Memory B cell (primary cell): ENCODE results near the gene SLC38A1.
A peak's percentile ranks its signal among the peaks of the same experiment; 100 is the strongest.

ENCODE experiments used
- ATAC-seq: fragments of 150-1000 bp; cut with Tn5 transposase; 2 replicates; pipeline ENCODE4 v1.10.0; 2021; ENCODE audit warnings: low read depth, mild to moderate bottlenecking, moderate library complexity
- DNase-seq, 2 donors: peaks; one replicate each; pipeline ENCODE4 v3.0.0; 2022; ENCODE audit warnings: low spot score in 2 of 2
- H3K27ac Mint-ChIP-seq: one replicate; pipeline ENCODE4 v1.8.0; 2022; ENCODE audit warnings: mild to moderate bottlenecking, moderate library complexity, mixed read lengths
- H3K27me3 Mint-ChIP-seq: one replicate; pipeline ENCODE4 v1.8.0; 2022; ENCODE audit warnings: mixed read lengths
- H3K36me3 Mint-ChIP-seq: one replicate; pipeline ENCODE4 v1.8.0; 2022; ENCODE audit warnings: mild to moderate bottlenecking, mixed read lengths
- H3K4me1 Mint-ChIP-seq: one replicate; pipeline ENCODE4 v1.8.0; 2022; ENCODE audit warnings: mixed read lengths
- H3K4me3 Mint-ChIP-seq: one replicate; pipeline ENCODE4 v1.8.0; 2022; ENCODE audit warnings: mild to moderate bottlenecking, moderate library complexity, mixed read lengths
- H3K9me3 Mint-ChIP-seq: one replicate; pipeline ENCODE4 v1.8.0; 2022; ENCODE audit warnings: mixed read lengths

SLC38A1 gene

DNA sequence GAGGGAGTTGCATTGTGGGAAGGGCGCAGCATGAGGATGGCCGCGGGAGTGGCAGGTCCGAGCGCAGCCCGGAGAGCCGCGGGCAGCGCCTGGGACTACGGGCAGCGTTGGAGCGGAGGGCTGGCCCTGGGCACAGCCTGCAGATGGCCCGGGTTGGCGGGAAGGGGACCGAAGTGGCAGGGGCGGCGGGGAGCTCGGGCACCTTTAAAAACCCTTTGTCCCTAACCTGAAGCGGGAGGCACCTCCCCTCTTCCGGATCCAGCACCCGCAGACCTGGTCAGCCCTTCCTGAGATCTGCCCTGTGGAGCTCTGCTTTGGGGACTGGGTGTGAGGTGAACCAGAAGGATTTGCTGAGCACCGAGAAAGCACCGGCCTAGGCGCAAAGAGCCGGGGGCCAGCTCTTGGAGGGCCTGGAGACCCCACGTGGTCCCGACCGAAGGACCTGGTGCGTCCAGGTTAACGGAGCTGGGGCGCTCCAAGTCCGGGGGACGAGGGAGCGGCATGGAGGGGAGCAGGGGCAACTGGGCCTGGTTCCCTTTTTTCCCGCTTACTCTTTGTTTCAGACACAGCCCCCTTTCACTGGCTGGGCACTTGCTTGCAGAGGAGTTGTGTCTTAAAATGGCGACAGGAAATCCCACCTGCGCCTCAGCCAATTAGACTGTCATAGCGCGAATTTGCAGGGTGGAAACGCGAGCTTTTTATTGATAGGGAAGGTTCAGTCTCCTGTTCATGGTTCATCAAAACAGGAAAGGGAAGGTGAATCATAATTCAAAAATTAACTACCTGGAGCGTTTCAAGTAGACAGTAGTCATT lies 792 bp upstream of the SLC38A1 start:
- Mint-ChIP-seq H3K9me3 (no peaks in the 10 kb centered on the region), H3K4me3 (no peak overlapping the region), H3K27me3 (no peaks in the 10 kb centered on the region), H3K27ac (no peak overlapping the region), H3K36me3 (peaks cover 8% of the 10 kb centered on the region), H3K4me1 (peaks cover 12% of the 10 kb centered on the region)
- peak in 1 of 2 donors; percentile 23 for DNase-seq
- ATAC-seq: peak; percentile 1

DNA sequence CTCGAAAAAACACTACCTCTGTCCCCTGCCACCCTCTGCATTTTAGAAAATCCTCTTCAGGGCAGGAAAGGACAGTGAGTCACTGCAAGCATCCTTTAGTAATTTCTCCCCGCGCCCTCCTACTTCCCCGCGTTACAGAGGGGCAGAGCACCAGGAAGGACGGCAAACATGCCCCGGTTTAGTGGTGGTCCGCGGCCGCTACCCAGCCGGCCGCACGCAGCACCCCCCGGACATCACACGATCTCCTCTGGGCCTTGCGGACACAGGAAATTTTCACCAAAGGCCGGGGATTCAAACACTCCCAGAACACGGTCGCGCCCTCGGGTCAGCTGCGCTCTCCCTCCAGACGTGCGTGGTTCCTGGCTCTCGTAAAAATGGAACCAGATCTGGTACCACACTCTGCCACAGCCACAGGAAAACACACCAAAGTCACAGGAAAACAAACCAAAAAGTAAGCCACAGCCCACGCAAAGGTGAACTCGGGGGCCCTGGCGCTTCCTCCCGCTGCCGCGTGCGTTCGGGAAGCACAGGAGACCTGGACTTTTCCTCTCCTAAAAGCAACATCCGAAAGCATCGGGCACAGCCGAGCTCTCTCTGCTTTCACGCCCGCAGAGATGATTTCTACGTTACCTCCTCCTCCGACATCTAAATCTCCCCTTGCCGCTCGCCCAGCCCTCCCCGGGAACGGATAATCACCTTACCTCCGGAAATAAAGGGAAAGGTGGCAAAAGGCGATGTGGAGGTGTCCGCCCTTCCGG lies 839 bp downstream of the SLC38A1 start:
- Mint-ChIP-seq H3K27me3 (no peaks in the 10 kb centered on the region), H3K36me3 (peaks cover 6% of the 10 kb centered on the region)
- peak; percentile 0 for ATAC-seq

DNA sequence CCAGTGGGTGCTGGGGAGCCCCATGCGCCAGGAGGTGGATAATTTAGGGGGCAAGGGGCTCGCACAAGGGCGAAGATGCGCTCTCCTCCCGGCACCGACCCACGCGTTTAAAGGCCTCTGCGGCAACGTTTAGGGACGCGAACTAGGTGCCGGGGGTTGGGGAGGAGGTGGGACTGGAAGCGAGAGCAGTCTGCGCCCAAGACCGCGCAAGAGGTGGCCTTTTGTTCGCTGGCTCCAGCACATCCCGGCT lies 1.3 kb downstream of the SLC38A1 start:
- no peak overlapping the region for H3K27ac Mint-ChIP-seq
- DNase-seq: peak; percentile 18 to 52

More for the DNA sequence above, 839 bp downstream of the SLC38A1 start:
- Mint-ChIP-seq H3K9me3 (no peaks in the 10 kb centered on the region), H3K4me1 (peaks cover 20% of the 10 kb centered on the region), H3K27ac (no peak overlapping the region), H3K4me3 (no peak overlapping the region)
- DNase-seq: peak; percentile 22 to 26

DNA sequence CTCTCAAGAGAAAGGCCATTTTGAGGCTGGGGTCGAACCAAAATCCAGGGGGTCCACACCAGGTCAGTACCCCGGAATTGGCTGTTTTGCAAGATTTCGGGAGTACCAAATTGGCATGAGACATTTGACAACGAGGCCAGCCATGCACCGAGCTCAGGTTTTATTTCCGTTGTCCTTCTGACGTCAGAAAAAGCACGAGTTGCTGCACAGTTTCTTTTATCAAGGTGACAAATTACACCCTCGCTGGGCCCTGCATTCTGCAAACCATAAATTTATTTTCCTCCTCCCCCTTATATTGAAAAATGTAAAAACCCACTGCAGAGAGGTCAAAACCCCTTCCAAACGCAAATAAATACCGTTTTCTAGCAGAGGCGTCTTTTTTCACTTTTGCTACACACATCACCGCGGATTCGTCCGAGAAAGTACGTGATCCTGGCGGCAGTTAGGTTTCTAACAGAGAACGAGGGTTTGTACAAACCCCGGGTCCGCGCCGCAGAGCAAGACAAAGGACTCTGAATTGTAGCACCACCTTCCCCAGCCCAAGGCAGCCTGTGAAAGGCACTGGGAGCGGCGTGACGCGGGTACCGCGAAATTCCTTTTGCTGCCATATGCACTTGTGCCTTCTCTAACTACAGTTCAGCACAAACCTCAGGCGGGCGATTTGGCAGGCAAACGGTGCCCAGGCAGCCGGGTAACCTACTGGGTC lies 1.8 kb downstream of the SLC38A1 start:
- Mint-ChIP-seq H3K4me1 (peaks cover 24% of the 10 kb centered on the region), H3K27me3 (no peaks in the 10 kb centered on the region), H3K27ac (no peak overlapping the region), H3K9me3 (no peaks in the 10 kb centered on the region), H3K4me3 (no peak overlapping the region), H3K36me3 (peaks cover 8% of the 10 kb centered on the region)
- DNase-seq: peak; percentile 45 to 65
- peak; percentile 52 for ATAC-seq

More for the DNA sequence above, 1.3 kb downstream of the SLC38A1 start:
- Mint-ChIP-seq H3K9me3 (no peaks in the 10 kb centered on the region), H3K27me3 (no peaks in the 10 kb centered on the region), H3K4me3 (no peak overlapping the region), H3K36me3 (peaks cover 7% of the 10 kb centered on the region), H3K4me1 (peaks cover 23% of the 10 kb centered on the region)
- peak; percentile 0 for ATAC-seq

DNA sequence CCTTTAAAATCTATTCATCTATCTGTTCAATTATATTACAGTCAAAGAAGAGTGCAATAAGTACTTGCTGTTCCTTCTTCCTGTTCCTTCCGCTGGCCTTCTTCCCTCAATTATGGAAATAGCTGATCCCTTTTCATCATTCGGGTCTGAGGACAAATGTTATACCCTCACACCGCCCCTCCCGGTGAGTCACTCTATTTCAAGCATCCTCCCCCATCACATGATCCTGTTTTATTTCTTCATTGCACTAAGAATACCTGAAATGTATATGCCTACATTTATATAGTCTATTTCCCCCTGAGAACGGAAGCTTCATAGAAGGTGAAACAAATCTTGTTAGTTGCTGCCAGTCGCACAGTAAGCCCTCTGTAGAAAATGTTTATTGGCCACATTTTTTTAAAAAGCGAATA lies 2.5 kb downstream of the SLC38A1 start:
- H3K36me3 Mint-ChIP-seq: peaks cover 9% of the 10 kb centered on the region
- H3K4me3 Mint-ChIP-seq: no peak overlapping the region
- peaks cover 31% of the 10 kb centered on the region for H3K4me1 Mint-ChIP-seq
- DNase-seq (peak in 1 of 2 donors; percentile 20), ATAC-seq (peak; percentile 9)
- H3K9me3 Mint-ChIP-seq: no peaks in the 10 kb centered on the region
- H3K27me3 Mint-ChIP-seq: no peaks in the 10 kb centered on the region
- no peak overlapping the region for H3K27ac Mint-ChIP-seq

DNA sequence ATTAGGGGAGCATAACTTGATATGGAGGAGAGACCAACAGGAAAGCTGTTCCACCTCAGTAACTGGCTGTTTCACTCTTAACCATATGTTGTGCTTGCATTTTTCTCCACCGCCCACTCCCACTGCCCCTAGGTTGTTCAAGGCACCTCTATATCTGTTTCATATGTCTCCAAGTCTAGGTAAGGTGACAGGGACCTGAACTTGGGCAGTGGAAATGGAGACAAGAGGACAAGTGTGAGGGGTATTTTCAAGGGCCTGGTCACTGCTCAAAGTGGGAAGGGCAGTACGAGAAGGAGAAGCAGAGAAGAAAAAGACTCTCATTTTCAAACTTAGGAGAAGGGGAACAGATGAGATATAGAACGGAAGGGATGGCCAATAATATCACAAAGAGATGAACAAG lies 3.1 kb downstream of the SLC38A1 start:
- no peak overlapping the region for H3K4me3 Mint-ChIP-seq
- H3K4me1 Mint-ChIP-seq: peaks cover 31% of the 10 kb centered on the region
- H3K27me3 Mint-ChIP-seq: no peaks in the 10 kb centered on the region
- ATAC-seq: no peak
- no peak overlapping the region for H3K27ac Mint-ChIP-seq
- H3K9me3 Mint-ChIP-seq: no peaks in the 10 kb centered on the region
- peaks cover 9% of the 10 kb centered on the region for H3K36me3 Mint-ChIP-seq
- no peak for DNase-seq

DNA sequence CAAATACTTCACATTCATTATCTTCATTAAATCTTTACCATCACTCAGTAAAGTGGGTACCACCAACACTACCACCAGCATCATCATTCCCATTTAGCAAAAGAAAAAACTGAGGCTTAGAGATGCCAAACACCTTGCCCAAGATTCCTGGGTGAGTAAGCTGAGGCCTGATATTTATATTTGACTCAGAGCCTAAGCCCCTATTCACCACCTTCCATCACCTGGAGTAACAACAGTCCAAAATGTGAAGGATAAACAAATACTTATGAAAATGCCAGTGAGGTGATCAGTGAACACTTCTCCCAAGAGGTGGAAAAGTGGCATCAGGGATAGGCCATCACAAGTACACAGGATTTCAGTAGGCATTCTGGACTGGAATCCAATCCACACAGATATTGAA lies 3.7 kb downstream of the SLC38A1 start:
- ATAC-seq: no peak
- Mint-ChIP-seq H3K9me3 (no peaks in the 10 kb centered on the region), H3K4me3 (no peak overlapping the region), H3K4me1 (peaks cover 28% of the 10 kb centered on the region), H3K27ac (no peak overlapping the region), H3K27me3 (no peaks in the 10 kb centered on the region), H3K36me3 (peaks cover 9% of the 10 kb centered on the region)
- no peak for DNase-seq

DNA sequence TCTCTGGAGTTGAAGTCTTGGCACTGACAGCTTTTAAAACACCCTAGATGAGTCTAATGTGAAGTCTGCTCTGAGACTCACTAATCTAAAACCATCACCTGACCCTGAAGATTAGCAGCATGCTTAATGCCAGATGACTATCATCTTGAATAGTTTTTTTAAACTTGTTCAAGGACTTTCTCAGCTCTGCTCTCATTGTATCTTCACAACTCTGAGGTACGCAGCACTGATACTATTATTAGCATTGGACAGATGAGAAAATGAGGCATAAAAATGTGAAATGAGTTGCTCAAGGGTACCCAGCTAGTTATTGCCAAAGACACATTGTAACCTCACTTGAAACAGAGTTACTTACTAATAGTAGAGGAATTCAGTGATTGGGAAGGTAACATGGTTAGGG lies 4.8 kb downstream of the SLC38A1 start:
- Mint-ChIP-seq H3K4me1 (peaks cover 25% of the 10 kb centered on the region), H3K36me3 (peaks cover 9% of the 10 kb centered on the region), H3K27me3 (no peaks in the 10 kb centered on the region), H3K27ac (no peak overlapping the region), H3K4me3 (peak overlapping the region; percentile 43), H3K9me3 (no peaks in the 10 kb centered on the region)
- ATAC-seq (no peak), DNase-seq (no peak)

DNA sequence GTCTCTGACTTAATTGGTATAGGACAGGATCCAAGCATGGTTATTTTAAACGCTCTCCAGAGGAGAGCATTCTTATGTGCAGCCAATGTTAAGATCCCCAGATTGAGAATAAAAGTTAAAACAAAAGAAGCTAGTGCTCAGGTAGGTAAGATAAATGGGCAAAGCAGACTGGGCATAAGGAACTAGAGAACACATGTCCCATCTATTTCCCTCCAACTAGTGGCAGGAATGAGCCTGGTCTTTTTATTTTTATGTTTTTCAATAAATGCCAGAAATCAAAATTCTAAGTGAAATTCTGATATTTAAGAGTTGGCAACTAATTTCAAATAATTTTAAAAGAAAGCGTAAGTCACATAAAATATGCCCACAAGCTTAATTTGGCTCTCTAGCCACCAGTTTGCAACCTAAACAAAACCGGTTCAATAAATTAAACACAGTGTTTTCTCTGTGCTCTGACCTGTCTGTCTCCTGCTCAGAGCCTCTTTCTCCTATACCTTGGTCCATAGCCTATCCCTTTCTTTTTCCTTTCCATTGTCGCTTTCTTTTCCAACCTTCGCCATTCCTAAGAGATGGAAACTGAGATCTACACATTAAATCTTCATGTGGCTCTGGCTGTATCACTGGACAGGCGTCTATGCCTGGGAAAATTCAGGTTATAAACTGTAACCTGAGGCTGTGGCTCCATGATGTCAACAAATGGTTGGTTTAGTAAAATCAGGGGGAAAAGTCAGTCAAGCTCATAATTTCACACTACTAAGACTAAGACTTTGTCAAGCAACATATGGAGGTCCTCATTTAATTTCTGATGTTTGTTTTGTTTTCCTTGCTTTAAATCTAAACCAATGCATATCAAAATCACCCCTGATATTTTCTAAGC lies 5.5 kb downstream of the SLC38A1 start:
- Mint-ChIP-seq H3K27me3 (no peaks in the 10 kb centered on the region), H3K9me3 (no peaks in the 10 kb centered on the region), H3K4me3 (peak overlapping the region; percentile 21), H3K36me3 (peaks cover 7% of the 10 kb centered on the region), H3K4me1 (peaks cover 22% of the 10 kb centered on the region), H3K27ac (no peak overlapping the region)
- DNase-seq (no peak), ATAC-seq (no peak)

DNA sequence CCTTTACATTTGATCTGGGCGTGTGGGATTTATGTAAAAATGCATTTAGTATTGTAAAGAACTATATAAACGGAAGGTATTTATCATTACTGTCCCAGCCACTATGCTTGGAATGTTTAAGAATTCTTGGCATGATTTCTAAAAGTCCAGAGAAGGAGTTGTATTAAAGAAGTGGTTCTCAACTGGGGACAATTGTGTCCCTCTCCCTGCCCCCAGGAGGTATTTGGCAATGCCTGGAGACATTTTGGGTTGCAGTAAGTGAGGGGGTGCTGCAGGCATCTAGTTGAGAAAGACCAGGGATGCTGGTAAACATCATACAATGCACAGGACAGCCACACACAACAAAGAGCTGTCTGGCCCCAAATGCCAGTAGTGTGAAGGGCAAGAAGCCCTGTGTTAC lies 7.2 kb downstream of the SLC38A1 start:
- Mint-ChIP-seq H3K4me3 (no peak overlapping the region), H3K36me3 (peaks cover 5% of the 10 kb centered on the region), H3K27ac (peak overlapping the region; percentile 19), H3K9me3 (no peaks in the 10 kb centered on the region), H3K27me3 (no peaks in the 10 kb centered on the region), H3K4me1 (peaks cover 27% of the 10 kb centered on the region)
- ATAC-seq (no peak), DNase-seq (no peak)

DNA sequence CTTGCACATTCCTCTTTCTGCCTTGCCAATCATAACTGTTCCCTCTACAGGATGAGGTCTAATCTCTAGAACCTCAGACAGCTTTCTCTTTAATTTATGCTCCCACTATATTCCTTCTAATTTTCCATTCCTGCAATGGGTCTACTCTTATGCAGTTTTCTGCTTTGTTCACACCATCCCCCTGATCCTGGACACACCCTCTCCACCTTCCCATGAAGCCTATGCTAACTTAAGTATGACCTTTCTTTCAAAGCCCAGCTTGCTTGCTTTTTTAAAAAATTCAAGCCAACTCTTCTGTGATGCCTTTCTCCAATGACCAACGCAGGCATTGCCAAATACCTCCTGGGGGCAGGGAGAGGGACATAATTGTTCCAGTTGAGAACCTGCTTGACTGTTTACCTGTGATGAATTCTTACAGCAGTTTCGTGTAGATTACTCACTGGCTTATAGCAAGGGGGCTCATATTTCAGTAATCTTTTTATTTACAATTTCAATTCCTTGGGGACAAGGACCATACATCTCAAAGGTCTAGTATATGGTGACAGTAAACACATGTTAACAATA lies 7.8 kb downstream of the SLC38A1 start:
- no peaks in the 10 kb centered on the region for H3K27me3 Mint-ChIP-seq
- no peaks in the 10 kb centered on the region for H3K9me3 Mint-ChIP-seq
- H3K27ac Mint-ChIP-seq: no peak overlapping the region
- H3K4me3 Mint-ChIP-seq: no peak overlapping the region
- peaks cover 10% of the 10 kb centered on the region for H3K36me3 Mint-ChIP-seq
- peaks cover 31% of the 10 kb centered on the region for H3K4me1 Mint-ChIP-seq
- ATAC-seq: no peak
- no peak for DNase-seq

DNA sequence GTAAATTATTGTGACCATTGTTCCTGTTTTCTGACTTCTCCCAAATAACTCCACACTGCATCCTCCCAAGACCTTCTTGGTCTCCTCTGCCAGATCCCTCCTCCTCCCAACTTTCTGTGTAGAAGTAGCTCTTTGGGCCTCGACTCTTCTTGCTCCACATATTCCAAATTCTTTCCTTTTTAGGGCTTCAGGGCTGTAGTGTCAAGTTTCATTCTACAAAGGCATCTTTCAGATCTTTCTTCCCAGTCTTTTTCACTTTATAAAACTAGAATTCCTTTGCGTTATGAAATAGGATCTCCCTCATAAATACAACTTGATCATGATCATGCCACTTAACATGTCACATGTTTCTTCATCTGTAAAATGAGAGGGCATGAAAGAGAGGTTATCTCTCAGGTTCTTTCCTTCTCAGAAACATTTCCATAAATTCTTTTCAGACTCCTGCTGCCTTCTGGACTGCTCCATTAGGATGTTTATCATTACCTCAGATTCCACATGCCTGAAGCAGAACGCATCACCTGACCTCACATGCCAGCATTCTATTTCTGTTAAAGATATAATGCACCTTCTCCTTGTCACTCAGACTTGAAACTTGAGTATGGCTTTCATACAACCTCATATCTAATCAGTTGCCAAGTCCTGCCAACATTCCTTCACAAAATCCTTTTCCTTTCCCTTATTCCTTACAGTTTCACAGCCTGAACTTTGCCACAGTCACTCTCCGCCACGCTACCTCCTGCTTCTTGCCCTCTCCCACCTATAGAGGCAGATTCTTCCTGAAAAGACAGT lies 8.5 kb downstream of the SLC38A1 start:
- Mint-ChIP-seq H3K4me1 (peaks cover 34% of the 10 kb centered on the region), H3K9me3 (no peaks in the 10 kb centered on the region), H3K27ac (no peak overlapping the region), H3K4me3 (no peak overlapping the region), H3K36me3 (peaks cover 12% of the 10 kb centered on the region), H3K27me3 (no peaks in the 10 kb centered on the region)
- no peak for ATAC-seq
- no peak for DNase-seq

DNA sequence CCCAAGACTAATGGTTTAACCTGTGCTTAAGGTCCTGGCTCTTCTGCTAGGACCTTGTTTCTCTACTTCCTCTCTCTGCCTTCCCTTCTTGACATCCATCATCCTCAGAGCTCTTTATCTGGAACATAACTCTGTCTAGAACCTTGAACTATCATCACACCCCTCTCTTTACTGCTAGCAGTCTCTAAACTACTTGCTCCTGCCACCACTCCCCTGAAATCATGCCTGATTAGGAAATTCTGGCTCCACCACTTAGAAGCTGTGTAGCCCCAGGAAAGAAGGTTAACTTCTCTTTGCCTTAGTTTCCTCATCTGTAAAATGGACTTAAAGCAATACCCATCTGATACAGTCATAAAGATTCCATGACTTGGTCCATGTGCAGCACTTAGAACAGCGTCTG lies 9.1 kb downstream of the SLC38A1 start:
- Mint-ChIP-seq H3K4me3 (no peak overlapping the region), H3K36me3 (peaks cover 16% of the 10 kb centered on the region), H3K27me3 (no peaks in the 10 kb centered on the region), H3K4me1 (peaks cover 35% of the 10 kb centered on the region), H3K27ac (no peak overlapping the region), H3K9me3 (no peaks in the 10 kb centered on the region)
- ATAC-seq (no peak), DNase-seq (no peak)
